H1 (cell line): Measurements from ENCODE around the gene SPACA5. TPM values are rescaled to one million over a fixed set of nuclear protein-coding genes. Genes with fewer than 3 reads are reported as not detected.

Experiments used
- CTCF ChIA-PET: fragments of 300-600 bp; sonication (Branson Sonifier 250); formaldehyde crosslinking; loops from one replicate; lab custom pipeline; 2021; ENCODE audit not compliant: partially characterized antibody; lab: Charles Lee
- POLR2A ChIA-PET: fragments of 300-600 bp; sonication (Branson Sonifier 250); formaldehyde crosslinking; loops from one replicate; lab custom pipeline; 2021; ENCODE audit warnings: inconsistent platforms; ENCODE audit not compliant: partially characterized antibody; lab: Charles Lee
- DNase-seq, 2 experiments: peaks; one replicate each; pipeline versions ENCODE4 v3.0.0 to v3.0.0-alpha.2; 2010 to 2022; ENCODE audit warnings: low spot score in 2 of 2, low read depth in 1 of 2, mixed read lengths in 1 of 2
- FAIRE-seq: peaks from 2 replicates; lab custom pipeline; 2011; peaks lifted over from hg19 to GRCh38; lab: Jason Lieb, UNC
- H2AFZ ChIP-seq: 2 replicates; pipeline ENCODE4 v1.8.1; 2012; ENCODE audit warnings: low read length, inconsistent platforms
- H2AK5ac ChIP-seq: 2 replicates; pipeline ENCODE4 v1.6.1; 2013; ENCODE audit warnings: low read depth, low read length
- H2BK120ac ChIP-seq: replicated peaks from 2 replicates; pipeline ENCODE3; 2013; ENCODE audit warnings: low read depth, low read length, inconsistent platforms
- H2BK12ac ChIP-seq: 2 replicates; pipeline ENCODE4 v1.6.1; 2013; ENCODE audit warnings: low read depth, low read length
- H2BK15ac ChIP-seq: 2 replicates; pipeline ENCODE4 v1.6.1; 2013; ENCODE audit warnings: low read length
- H2BK20ac ChIP-seq: 2 replicates; pipeline ENCODE4 v1.6.1; 2013; ENCODE audit warnings: low read length
- H2BK5ac ChIP-seq: 2 replicates; pipeline ENCODE4 v1.6.1; 2013; ENCODE audit warnings: low read depth, low read length
- H3K14ac ChIP-seq: 2 replicates; pipeline ENCODE4 v1.6.1; 2013; ENCODE audit warnings: inconsistent platforms; ENCODE audit not compliant: insufficient read length
- H3K18ac ChIP-seq: 2 replicates; pipeline ENCODE4 v1.6.1; 2013; ENCODE audit warnings: low read length; ENCODE audit errors: extremely low read depth
- H3K23ac ChIP-seq: 2 replicates; pipeline ENCODE4 v1.6.1; 2013; ENCODE audit warnings: inconsistent platforms; ENCODE audit not compliant: insufficient read length
- H3K23me2 ChIP-seq: 2 replicates; pipeline ENCODE4 v1.6.1; 2013; ENCODE audit warnings: low read depth, low read length
- H3K27ac ChIP-seq: 2 replicates; pipeline ENCODE4 v1.6.1; 2011; ENCODE audit warnings: low read depth, low read length, inconsistent platforms
- H3K27me3 ChIP-seq, 4 experiments: replicated peaks in 1 of 4; 1 replicate in 1 of 4; 2 replicates in 3 of 4; pipeline versions ENCODE4 v1.6.1 to v1.8.1; 2011 to 2013; ENCODE audit warnings: low read length in 3 of 4, mild to moderate bottlenecking in 3 of 4, inconsistent platforms in 2 of 4, mixed read lengths in 2 of 4, moderate library complexity in 1 of 4; ENCODE audit not compliant: control insufficient read depth in 3 of 4, insufficient read depth in 3 of 4; ENCODE audit errors: extremely low read depth in 1 of 4
- H3K36me3 ChIP-seq, 4 experiments: 2 replicates each; pipeline versions ENCODE4 v1.6.1 to v1.8.1; 2011 to 2013; ENCODE audit warnings: mild to moderate bottlenecking in 4 of 4, low read length in 3 of 4, moderate library complexity in 2 of 4, control low read depth in 1 of 4, inconsistent platforms in 1 of 4; ENCODE audit not compliant: insufficient read depth in 4 of 4, control insufficient read depth in 2 of 4
- H3K4ac ChIP-seq: replicated peaks from 2 replicates; pipeline ENCODE3; 2013; ENCODE audit warnings: low read length, low read depth, mixed read lengths, inconsistent platforms; ENCODE audit not compliant: insufficient read length
- H3K4me1 ChIP-seq, 4 experiments: replicated peaks in 1 of 4; 1 replicate in 1 of 4; 2 replicates in 3 of 4; pipeline versions ENCODE4 v1.6.1 to v1.8.1; 2011 to 2013; ENCODE audit warnings: low read length in 3 of 4, inconsistent platforms in 2 of 4, mixed read lengths in 1 of 4; ENCODE audit not compliant: insufficient read depth in 4 of 4, control insufficient read depth in 3 of 4
- H3K4me2 ChIP-seq, 2 experiments: 2 replicates each; pipeline versions ENCODE4 v1.6.1 to v1.8.1; 2011 to 2013; ENCODE audit warnings: low read depth in 2 of 2, low read length in 2 of 2, control low read depth in 1 of 2, inconsistent platforms in 1 of 2, mild to moderate bottlenecking in 1 of 2; ENCODE audit not compliant: insufficient read depth in 1 of 2
- H3K4me3 ChIP-seq, 4 experiments: fragments of 200-600, 300-600 bp in 1 of 4; sonication (generic), shearing (Covaris generic), sonication (Bioruptor Twin) in 1 of 4; 2 replicates each; pipeline versions ENCODE4 v1.5.1 to v1.8.1; 2011 to 2016; ENCODE audit warnings: low read length in 4 of 4, low read depth in 3 of 4, control low read depth in 2 of 4, inconsistent platforms in 2 of 4, mild to moderate bottlenecking in 2 of 4, mixed read lengths in 1 of 4, moderate library complexity in 1 of 4; ENCODE audit not compliant: insufficient read depth in 2 of 4; ENCODE audit errors: extremely low read depth in 1 of 4
- H3K56ac ChIP-seq: replicated peaks from 2 replicates; pipeline ENCODE3; 2013; ENCODE audit warnings: low read depth, mild to moderate bottlenecking, mixed read lengths, low read length, inconsistent platforms; ENCODE audit not compliant: insufficient read length
- H3K79me1 ChIP-seq: 2 replicates; pipeline ENCODE4 v1.6.1; 2013; ENCODE audit warnings: low read depth, low read length, control low read depth
- H3K79me2 ChIP-seq, 2 experiments: 2 replicates each; pipeline versions ENCODE4 v1.6.1 to v1.8.1; 2012 to 2013; ENCODE audit warnings: low read length in 2 of 2, mild to moderate bottlenecking in 2 of 2, inconsistent platforms in 1 of 2; ENCODE audit not compliant: insufficient read depth in 2 of 2, control insufficient read depth in 1 of 2
- H3K9ac ChIP-seq, 4 experiments: replicated peaks in 1 of 4; 1 replicate in 1 of 4; 2 replicates in 3 of 4; pipeline versions ENCODE4 v1.6.1 to v1.8.1; 2011 to 2013; ENCODE audit warnings: low read depth in 3 of 4, low read length in 3 of 4, control low read depth in 2 of 4, mild to moderate bottlenecking in 2 of 4, moderate library complexity in 2 of 4, inconsistent platforms in 1 of 4; ENCODE audit errors: extremely low read depth in 1 of 4
- H3K9me3 ChIP-seq, 2 experiments: 2 replicates each; pipeline versions ENCODE4 v1.6.1 to v1.8.1; 2012 to 2013; ENCODE audit warnings: mild to moderate bottlenecking in 2 of 2, moderate library complexity in 2 of 2, control low read depth in 1 of 2, inconsistent platforms in 1 of 2, low read depth in 1 of 2, low read length in 1 of 2, mixed read lengths in 1 of 2; ENCODE audit not compliant: insufficient read depth in 2 of 2
- H4K20me1 ChIP-seq, 2 experiments: replicated peaks in 1 of 2; 2 replicates each; pipeline versions ENCODE3 to v1.8.1; 2011 to 2013; ENCODE audit warnings: inconsistent platforms in 2 of 2, low read length in 2 of 2, mild to moderate bottlenecking in 1 of 2; ENCODE audit not compliant: insufficient read depth in 2 of 2, control insufficient read depth in 1 of 2
- H4K5ac ChIP-seq: 2 replicates; pipeline ENCODE4 v1.6.1; 2013; ENCODE audit warnings: low read length, low read depth, mixed read lengths, inconsistent platforms; ENCODE audit not compliant: insufficient read length
- H4K8ac ChIP-seq: 2 replicates; pipeline ENCODE4 v1.8.0; 2013; ENCODE audit warnings: mild to moderate bottlenecking, moderate library complexity, low read length, inconsistent platforms; ENCODE audit not compliant: insufficient read depth; ENCODE audit errors: extremely low read depth
- H4K91ac ChIP-seq: replicated peaks from 2 replicates; pipeline ENCODE3; 2013; ENCODE audit warnings: low read length, mixed read lengths, inconsistent platforms; ENCODE audit not compliant: insufficient read length
- TAF7 ChIP-seq: optimal IDR thresholded peaks from 2 replicates; pipeline ENCODE3; 2011; ENCODE audit warnings: low read depth, mild to moderate bottlenecking, inconsistent platforms, low read length, moderate library complexity, borderline replicate concordance
- WGBS, 2 experiments: shearing (Covaris generic) in 1 of 2; methylation state at CpG; one replicate each; pipeline versions ENCODE4 v1.1.6 to v1.1.7; 2013 to 2015; ENCODE audit warnings: low lambda C conversion rate in 2 of 2, mixed read lengths in 2 of 2, inconsistent platforms in 1 of 2, low coverage in 1 of 2, missing lambda C conversion rate in 1 of 2; ENCODE audit not compliant: insufficient replicate concordance in 2 of 2, insufficient coverage in 1 of 2, insufficient read length in 1 of 2; ENCODE audit errors: extremely low coverage in 1 of 2, missing lambda C conversion rate in 1 of 2; 5-methylcytosine and 5-hydroxymethylcytosine counted together
- polyA plus RNA-seq, 7 experiments: library from polyadenylated mRNA; depleted of rRNA in 3 of 7; stranded (reverse) in 5 of 7; unstranded in 2 of 7; fragments of >200 nt in 5 of 7; fragments of 200-250 nt in 2 of 7; gene quantifications; 1 replicate in 5 of 7; 2 replicates in 1 of 7; 4 replicates in 1 of 7; pipeline versions ENCODE4 v1.2.1 to v1.2.3, GENCODE V29; 2011 to 2013; ENCODE audit warnings: missing spikeins in 2 of 7, mixed read lengths in 2 of 7
- total RNA-seq: library from RNA; stranded (reverse); fragmentation: NEBNext Ultra II Directional; extraction: Animal tissue kit (Norgen Biotek cat#: 25700); gene quantifications from 2 replicates; pipeline ENCODE4 v1.2.1, GENCODE V29; 2021

The SPACA5 gene
- total and polyA plus RNA-seq, 2 of the 8 experiments (the other 6 are each of a cell fraction or from before 2014, with no cell fraction given): 0.26 TPM; not detected in 1

DNA sequence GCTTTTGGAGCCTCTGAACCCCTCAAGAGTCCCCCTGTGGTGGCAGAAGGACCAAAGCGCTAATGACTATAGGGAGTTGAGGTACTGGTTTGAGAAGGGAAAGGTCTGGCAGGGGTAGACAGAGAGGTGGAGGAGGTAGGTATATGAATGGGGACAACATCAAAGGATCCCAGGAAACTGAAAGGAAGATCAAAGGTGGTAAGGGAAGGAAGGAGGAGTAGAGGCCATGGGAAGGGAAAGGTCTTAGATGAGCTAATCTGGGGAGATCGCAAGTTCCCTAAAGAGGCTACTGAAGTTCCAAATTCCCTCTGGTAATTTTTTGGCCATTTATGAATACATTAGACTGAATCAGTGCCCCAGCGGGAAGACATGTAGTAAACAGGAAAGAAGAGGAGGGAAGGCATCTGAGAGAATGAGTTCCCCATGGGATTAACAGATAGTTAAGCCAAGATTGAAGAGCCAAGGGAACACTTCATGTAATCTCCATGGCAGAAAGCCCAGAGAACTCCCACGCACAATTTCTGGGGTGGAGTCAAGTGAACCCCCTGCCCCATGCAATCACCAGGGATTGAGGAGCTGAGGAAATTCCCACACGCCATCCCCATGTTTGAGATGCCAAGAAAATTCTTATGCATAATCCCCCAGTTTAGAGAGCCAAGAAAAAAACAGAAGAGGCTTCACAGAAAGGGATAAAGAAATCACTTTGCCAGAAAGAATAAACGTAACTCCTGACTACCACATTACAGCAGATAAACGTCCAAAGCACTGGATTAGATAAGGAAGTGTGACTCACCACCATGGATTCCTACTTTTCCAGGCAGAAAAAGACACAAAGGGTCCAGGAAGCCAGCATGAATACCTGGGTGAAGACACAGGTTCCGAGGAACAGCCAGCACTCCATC, 38.9 kb downstream of the SPACA5 start:
- H3K56ac ChIP-seq: no peak overlapping the region
- no peak overlapping the region for H3K4ac ChIP-seq
- H3K27ac ChIP-seq: no peak overlapping the region
- H2BK5ac ChIP-seq: no peak overlapping the region
- FAIRE-seq: no peak
- no peak for TF ChIP-seq TAF7
- H3K4me2 ChIP-seq: no peak overlapping the region
- H3K27me3 ChIP-seq: no peaks in the 10 kb centered on the region
- no peak overlapping the region for H4K5ac ChIP-seq
- no peaks in the 10 kb centered on the region for H4K20me1 ChIP-seq
- H3K23ac ChIP-seq: no peak overlapping the region
- H3K9me3 ChIP-seq: no peaks in the 10 kb centered on the region
- no peaks in the 10 kb centered on the region for H3K36me3 ChIP-seq
- no peak overlapping the region for H3K9ac ChIP-seq
- no peaks in the 10 kb centered on the region for H3K4me1 ChIP-seq
- ChIA-PET CTCF (interaction anchor here (1.7 kb wide), 1 partner anchor 19 kb away, joined by 5 read pairs; no protein-coding TSS in a partner anchor), POLR2A (no interaction called here)
- no peaks in the 10 kb centered on the region for H3K23me2 ChIP-seq
- H2BK20ac ChIP-seq: no peak overlapping the region
- H2BK120ac ChIP-seq: no peak overlapping the region
- H3K18ac ChIP-seq: no peak overlapping the region
- H3K79me1 ChIP-seq: no peaks in the 10 kb centered on the region
- H3K4me3 ChIP-seq: no peak overlapping the region
- H2BK12ac ChIP-seq: no peak overlapping the region
- H2BK15ac ChIP-seq: no peak overlapping the region
- H3K14ac ChIP-seq: no peak overlapping the region
- no peak overlapping the region for H4K8ac ChIP-seq
- no peak overlapping the region for H4K91ac ChIP-seq
- DNase-seq: no peak
- H3K79me2 ChIP-seq: no peaks in the 10 kb centered on the region
- WGBS, 2 experiments: 79% methylated on average over 7 of the region's 8 CpGs; no CpG with 5 or more reads in 1 of the 2 experiments
- H2AFZ ChIP-seq: no peak overlapping the region
- H2AK5ac ChIP-seq: no peak overlapping the region
